Pulmonary artery endothelial cell (primary cell): ENCODE data around the gene KCNT1. TPM values are rescaled to one million over a fixed set of nuclear protein-coding genes. Genes with fewer than 3 reads are reported as not detected.

ENCODE experiments used
- DNase-seq: peaks from one replicate; pipeline ENCODE4 v3.0.0-alpha.2; 2011; ENCODE audit warnings: low read depth, low spot score
- total RNA-seq: library from RNA; depleted of rRNA; stranded (reverse); fragments of >200 nt; gene quantifications from 2 replicates; pipeline ENCODE4 v1.2.3, GENCODE V29; 2014

The KCNT1 gene
- total RNA-seq, 1 donor from 2014 or later, result under 0.01 TPM

DNA sequence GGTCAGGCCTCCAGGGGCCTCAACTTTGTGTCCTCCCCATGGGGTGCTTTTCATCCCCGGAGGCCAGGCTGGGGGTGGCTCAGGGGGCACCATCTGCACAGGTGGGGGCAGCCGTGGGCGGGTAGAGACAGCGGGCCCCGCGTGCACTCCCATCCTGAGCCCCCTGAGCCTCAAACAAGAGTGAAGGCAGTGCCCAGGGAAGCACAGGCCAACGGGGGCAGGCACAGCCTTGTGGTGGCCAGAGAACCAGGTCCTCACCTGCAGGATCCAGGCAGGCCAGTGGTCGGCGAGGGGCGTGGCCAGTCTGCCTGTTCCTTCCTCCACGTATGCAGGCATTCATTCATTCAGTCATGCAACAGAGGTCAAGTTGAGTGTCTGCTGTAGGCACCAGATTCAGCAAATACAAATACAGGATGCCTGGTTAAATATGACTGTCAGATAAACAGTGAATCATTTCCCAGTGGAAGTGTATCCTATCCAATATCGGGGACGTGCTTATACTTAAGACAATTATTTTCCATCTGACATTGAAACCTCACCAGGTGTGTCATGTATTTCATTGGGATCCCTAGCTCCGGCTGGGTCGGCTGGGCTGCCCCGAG lies 22.3 kb downstream of the KCNT1 start:
- peak; percentile 80 for DNase-seq

DNA sequence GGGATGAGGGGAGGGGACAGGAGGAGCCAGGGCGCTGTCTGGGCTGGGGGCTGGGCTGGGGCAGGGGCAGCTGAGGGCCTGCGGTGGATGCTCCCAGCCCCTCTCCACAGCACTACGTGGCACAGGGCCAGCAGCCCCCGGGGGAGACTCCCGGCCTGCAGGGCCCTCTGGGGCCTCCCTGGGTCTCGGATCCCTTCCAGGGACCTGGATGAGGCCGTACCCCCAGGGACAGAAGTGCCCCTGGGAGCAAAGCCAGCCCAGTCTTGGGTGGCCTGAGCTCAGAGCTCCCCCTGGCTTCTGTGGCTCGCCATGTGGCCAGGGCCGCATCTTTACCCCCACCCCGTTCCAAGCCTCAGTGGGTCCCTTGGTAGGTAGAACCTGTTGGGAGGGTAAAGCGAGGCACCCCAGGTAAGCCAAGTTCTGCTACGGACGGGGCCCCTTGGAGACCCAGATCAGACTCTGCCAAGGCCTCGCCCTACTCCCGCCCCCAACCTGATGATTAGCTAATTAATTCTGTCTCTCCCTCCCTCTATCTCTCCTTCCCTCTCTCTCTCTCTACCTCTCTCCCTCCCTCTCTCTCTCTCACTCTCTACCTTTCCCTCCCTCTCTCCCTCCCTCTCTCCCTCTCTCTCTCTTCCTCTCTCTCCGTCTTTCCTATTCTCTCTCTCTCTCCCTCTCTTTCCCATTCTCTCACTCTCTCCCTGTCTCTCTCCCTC lies 24.3 kb downstream of the KCNT1 start:
- DNase-seq, result no peak

DNA sequence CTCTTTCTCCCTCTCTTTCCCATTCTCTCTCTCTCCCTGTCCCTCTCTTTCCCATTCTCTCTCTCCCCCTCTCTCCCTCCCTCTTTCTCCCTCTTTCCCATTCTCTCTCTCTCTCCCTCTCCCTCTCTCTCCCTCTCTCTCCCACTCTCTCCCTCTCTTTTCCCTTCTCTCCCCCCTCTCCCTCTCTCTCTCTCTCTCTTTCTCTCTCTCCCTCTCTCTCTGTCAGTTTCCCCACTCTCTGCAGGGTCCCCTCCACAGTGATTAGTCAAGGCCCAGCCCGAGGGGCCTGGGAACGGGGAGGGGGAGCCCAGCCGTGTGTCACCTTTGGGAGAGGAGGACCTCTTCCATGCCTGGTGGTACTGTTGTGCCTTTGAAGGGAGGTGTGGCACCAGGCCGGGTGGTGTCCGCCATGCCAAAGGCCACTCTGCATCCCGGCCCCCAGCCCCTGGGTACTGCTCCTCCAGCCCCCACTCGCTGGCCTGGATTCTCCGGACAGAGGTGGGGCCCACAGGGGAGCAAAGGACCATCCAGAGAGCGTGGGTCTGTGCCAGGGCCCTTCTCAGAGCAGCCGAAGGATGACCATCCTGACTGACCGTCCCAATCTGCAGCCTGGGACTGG lies 25.4 kb downstream of the KCNT1 start:
- no peak for DNase-seq

DNA sequence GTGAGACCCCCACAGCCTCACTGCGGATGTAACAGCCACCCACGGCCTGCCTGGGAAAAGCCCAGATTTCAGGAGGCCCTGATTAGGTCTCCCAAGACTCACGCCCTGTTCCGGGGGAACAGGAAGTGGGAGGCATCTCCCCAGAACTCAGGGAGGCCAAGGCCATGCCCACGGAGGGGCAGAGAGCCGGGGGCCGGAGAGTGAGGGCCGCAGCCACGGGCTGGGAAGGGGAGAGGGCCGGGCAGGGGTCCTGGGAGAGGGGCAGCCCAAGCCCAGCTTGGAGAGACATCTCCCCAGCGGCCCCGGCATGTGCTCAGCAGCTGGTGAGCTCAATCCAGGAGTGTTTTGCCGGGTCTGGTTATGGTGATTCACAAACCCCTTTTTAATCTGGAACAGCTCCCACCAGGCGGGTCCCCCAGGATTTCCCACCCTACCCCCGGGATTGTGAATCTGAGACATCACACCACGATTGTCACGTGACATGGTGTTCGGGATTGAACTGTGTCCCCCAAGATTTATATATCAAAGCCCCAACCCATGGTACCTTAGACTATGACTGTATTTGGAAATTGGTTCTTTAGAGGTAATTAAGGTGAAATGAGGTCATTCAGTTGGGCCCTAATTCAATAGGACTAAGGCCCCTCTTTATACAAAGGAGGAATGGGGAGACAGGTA lies 26.6 kb downstream of the KCNT1 start:
- no peak for DNase-seq

DNA sequence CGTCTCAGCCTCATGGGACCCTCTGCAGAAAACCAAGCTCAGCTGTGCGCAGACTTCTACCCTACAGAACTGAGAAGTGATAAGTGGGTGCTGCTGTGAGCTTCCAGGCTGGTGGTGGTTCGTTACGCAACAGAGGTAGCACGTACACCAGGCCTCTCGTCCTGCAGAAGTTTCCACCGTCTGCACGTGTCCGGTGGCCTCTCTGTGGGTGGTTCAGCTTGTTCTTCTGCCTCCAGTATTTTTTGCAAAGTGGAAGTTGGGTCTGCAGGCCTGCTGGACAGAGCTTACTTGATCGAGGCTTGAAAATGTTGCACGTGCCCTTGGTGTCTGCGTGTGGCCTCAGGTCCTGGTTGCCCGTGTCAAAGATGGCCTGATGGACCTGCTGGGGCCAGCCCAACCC lies 27.5 kb downstream of the KCNT1 start:
- no peak for DNase-seq

DNA sequence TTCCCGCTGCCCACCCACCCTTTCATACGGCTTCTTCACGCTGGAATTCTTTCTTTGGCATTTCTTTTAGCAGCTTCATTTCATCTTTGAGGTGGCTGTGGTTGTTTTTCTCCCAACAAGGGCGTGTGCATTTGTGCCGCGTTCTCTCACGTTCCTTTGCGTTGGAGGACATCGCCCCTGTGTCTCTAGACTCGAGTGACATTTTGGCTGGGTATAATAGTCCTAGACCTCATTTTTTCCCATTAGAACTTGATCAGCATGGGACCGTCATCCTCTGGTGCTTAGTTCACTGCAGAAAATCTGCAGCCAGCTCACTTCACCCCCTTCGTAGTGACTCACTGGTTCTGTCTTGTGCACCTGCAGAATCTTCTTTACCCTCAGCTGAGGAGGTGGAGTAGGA lies 29.5 kb downstream of the KCNT1 start:
- no peak for DNase-seq

DNA sequence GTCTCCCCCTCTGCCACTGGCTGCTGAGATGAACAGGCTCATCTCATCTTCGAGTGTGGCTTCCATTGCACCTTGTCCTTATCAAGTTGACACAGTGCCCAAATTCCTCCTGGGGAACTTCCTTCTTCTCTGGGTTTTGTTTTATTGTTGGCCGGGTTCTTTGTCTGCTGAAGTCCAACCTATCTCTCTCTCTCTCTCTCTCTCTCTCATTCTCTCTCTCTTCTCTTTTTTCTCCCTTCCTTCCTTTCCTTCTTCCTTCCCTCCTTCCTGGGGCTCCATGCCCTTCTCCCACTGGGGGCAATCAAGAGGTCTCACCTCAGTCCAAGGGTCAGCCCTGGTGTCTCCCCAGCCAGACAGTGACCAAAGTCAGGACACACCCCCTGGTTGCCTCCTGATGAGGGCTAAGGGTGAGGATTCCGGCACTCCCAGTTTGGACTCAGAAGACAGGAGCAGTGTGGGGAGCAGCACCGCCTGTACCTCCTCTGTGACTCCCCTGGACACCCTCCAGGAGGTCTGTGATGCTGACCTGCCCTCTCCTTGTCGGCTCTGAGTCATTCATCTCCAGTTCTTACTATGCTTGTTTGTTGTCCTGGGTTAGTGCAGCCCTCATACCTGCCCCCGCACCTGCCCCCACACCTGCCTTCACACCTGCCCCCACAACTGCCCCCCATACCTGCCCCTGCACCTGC lies 30.7 kb downstream of the KCNT1 start:
- DNase-seq, result no peak

DNA sequence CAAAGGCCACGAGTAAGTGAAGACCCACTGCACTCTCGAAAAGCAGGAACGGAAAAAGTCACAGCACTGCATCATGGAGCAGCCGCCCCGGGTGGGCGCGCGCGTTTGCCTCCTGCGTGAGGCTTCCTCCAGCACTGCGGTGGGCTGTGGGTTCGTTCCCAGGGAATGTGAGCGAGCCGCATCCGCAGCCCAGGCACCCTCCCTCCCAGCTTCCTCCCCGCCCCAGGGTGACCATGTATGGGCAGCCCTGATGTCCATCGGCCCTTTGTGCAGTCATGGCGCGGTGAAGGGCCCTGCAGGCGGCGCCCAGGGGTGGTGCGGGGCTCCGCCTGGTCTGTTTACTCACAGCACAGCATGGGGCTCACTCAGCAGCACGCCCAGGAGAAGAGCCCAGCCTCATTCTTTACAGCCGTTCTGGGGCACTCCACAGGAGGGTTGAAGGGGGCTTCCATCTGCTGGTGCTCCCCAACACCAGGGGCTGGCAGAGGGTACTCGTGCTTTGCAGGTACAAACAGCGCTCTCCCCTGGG lies 32.7 kb downstream of the KCNT1 start:
- DNase-seq, result no peak

DNA sequence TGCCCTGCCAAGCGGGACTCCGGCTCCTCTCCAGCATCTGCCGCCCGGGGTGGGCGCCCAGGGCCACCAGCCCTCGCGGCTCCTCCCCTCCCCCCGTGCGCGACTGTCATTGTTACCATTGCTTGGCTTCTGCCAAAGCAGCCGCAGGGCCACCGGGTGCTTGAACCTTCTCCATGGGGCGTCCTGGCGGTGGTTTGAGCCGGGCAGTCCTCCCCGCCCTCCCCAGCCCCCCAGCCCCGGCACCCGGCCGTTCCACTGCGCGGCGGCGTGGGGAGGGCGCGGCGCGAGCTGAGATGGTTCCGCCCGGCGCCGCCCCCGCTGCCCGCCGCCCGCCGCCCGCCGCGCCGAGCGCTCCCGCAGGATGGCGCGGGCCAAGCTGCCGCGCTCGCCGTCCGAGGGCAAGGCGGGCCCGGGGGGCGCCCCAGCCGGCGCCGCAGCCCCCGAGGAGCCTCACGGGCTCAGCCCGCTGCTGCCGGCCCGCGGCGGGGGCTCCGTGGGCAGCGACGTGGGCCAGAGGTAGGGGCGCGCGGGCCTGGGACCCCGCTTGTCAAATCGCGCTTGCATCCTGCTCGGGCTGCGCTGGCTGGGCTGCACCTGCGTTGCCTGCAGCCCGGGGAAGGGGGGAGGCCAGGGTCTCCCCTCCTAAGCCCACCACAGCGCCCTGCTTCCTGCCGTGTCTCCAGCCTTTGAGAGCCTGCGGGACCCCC lies 34.4 kb downstream of the KCNT1 start:
- no peak for DNase-seq

DNA sequence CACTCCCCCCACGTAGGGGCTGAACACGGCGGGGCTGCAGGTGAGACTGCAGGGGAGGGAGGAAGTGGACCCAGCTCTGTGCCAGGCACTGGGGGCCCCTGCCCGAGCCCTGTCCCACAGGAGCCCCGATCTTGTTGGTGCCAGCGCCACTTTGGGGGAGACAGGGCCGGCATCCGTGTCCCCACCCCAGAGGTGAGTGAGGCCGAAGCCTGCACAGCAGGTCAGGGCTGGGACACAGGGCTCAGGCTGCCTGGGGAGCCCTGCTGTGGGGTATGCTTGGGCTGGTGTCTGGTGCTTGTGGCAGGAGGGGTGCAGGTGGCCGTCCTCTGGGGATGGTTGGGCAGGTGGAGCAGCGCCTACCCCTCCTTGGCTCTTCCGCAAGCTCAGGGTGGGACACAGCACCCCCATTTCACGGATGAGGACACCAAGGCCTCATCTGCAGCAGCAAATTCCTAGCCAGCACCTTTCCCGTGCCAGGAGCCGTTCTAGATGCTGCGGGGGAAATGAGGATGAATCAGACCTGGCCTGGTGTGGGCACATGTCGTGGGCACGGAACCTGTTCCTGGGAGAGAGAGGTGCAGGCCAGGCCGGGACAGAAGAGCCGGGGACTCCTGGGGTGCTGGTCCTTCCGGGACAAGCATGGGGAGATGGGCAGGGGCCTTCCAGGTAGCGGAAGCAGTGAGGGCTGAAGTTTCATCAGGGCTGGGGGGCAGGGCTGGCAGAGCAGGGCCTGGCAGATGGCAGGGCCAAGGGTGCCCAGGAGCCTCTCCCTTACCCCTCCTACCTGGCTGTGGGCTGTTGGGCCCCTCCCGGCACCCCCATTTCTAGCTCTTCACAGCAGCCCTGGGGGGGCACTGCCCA lies 35.2 kb downstream of the KCNT1 start:
- no peak for DNase-seq

DNA sequence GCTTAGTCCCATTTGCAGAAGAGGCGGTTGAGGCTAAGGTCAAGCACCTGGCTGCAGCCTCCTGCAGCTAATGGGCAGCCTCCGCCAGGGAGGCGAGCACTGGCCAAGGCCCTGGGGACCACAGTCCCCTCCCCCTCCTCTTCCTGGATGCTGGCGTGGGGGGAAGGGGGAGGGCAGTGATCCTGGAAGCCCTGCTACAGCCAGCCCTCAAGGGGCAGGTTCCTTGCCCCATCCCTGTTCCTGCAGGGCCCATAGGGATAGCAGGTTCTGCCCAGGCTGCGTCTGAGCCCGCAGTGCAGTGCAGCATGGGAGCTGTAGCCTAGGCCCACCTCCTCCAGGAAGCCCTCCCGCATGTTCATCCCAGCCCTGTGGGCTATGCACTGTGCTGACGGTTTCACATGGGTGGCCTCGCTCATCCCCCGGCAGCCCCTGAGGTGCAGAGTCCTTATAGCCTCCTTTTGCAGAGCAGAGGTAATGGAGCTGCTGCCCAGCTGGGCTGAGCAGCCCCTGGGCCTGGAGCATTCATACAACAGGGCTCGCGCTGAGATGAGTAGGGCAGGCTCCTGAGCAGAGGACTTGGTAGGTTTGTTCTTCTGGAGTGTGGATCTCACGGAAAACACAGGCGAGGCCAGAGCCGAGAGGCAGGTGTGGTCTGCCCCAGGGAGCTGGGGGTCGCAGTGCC lies 36.0 kb downstream of the KCNT1 start:
- no peak for DNase-seq

DNA sequence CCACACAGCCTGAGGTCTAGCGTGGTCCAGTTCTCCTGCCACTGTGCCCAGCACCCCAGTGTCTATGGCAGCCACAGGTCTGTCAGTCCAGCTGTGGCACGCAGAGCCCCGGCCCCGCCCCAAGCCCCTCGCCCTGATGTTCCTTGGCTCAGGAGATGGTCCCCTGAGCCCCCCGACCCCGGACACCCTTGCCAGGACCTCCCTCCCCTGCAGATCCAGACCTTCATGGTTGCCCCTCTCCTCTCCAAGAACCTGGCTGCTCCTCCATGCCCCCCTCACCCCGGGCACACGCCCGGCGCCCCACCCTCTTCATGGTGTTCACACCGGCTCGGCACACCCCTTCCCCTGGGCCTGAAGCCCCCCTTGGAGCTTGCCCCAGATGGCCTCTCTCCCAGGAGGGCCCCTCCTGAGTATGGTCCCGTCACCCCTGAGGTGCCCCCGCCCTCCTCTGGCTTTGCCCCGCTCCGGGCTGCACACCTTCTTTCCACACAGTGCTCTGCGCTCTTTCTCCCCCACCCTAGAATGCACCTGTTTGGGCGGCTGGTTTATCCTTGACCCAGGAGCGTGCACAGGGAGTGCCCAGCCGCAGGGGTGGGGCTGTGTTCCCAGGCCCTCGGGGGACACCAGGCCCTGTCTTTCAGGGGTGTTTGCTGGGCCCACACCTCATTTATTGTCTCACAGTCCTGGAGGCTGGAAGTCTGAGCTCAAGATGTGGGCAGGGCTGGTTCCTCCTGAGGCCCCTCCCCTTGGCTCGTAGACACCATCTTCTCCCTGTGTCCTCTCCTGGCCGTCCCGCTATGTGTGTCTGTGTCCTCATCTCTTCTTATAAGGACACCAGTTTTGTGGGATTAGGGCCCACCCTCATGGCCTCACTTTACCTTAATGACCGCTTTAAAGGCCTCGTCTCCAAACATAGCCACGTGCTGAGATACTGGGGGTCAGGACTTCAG lies 37.6 kb downstream of the KCNT1 start:
- no peak for DNase-seq

DNA sequence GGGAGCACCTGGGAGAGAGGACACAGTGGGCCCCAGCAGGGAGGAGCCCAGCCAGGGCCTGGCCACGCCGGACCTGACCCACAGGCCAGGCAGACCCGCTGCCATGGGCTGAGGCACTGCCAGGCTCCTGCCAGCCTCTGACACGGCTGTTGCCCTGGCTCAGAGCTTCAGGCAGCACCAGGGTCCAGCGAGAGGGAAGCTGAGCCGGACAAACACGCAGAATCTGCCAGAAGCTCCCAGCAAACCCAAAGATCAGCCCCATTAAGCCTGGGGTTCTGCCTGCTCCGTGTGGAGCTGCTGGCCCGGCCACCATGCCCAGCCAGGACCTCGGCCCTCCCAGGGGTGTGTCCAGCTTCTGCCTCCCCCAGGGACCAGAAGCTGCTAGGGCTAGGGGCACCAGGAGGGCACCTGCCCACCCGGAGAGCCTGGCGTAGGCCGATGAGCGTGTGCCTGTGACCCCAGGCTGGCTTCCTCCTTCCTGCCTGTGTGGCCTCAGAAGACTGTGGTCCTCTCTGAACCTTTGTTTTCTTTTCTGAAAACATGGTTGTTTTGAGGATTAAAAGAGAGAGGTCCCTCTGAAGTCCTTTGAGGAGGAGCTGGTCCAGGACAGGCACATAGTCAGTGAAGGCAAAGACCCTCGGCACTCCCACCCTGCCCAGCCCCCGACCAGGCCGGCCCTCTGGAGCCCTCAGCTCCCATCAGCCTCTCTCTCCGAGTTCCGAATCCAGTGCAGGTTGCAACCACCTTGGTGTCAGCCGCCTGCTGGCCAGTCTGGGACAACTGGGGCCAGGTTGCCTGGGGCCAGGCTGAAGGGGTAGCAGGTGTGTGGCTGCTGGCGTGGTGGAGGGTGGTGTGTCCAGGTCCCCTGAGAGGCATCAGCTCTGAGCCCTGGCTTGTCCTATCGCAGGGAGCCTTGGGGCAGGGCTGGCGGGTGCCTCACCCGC lies 39.6 kb downstream of the KCNT1 start:
- no peak for DNase-seq

DNA sequence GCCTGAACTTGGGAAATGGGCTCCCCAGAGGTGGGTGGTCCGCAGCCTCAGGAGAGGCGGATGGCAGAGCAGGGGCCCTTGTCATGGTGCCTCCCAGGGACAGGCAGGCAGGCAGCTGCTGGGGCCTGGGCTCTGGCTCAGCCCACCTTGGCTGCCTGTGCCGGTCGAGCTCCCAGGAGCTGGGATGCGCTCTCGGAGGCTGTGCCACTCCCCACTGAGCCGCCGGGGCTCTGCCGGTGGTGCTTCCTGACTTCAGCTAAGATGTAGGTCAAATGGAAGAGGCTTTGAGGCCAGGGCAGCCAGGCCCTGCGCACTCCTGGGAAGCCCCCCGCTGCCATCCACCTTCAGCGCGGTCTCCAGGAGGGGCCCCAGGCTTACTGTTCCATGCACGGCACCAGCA lies 41.0 kb downstream of the KCNT1 start:
- no peak for DNase-seq

DNA sequence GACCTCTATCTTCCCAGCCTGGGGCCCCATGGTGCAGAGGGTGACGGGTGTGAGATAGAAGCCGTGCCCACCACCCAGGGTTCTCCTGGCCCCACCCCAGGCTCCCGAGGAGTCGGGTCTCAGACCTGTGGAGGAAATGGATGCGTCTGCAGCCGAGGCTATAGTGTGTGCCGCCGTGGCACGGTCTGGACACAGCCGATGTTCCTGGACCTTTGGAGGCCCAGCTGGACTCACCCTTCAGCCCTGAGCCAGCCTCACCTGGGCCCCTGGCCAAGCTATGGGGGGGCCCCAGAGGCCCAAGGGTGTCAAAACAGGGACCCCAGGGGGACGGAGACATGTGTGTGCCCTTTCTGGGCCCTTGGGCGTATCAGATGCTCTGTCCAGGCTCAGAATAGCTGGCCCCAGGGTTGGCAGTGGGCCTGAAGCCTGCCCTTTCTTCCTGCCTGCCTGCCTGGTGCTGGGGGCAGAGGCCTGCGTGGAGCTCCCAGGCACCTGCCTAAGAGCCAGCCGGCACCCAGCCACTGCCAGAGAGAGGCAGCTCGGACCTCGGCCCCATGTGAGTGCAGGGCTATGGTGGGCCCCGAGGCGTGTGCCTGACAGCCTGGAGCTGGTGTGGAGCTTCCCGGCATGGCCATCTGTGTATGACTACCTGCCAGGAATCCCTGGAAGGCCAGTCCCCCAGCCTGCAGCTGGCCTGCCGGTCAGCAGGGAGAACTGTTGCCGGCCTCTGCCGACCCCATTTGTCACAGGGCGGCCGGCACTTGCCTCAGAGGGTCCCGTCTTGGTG lies 41.8 kb downstream of the KCNT1 start:
- no peak for DNase-seq

DNA sequence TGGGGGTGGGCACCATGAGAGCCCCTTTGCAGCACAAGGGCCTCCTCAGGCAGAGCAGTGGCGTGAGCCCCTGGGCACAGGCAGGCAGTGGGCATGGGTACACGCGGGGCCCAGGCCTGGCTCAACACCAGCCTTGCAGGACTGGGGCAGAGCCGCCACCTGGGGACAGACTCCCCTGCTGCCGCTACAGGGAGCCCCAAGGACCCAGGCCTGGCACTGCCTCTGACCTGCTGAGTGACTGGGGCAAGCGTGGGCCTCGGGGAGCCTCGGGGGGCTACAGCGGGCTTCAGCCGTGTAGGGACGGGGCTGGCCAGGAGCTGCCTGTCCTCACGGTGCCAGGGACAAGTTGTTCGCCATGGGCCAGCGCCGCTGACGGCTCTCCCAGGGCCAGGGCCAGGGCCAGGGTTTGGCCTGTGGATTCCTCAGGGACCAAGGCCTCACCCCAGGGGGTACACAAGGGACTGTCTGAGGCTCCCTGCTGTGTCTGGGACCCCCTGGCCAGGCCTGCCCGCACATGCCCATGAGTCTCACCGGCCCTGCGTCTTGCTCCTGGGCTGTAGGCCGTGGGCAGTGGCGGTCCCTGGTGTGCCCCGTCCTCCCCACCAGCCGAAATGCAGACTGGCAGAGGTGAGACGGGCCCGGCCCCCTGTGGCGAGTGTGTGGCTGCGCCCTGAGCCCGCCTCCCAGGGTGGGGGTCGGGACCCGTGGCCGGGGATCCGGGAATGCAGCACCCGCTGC lies 42.5 kb downstream of the KCNT1 start:
- DNase-seq, result no peak
